ENCODE results near the gene C1orf174. TPM values are rescaled to one million over a fixed set of nuclear protein-coding genes. Genes with fewer than 3 reads are reported as not detected.
A peak's percentile ranks its signal among the peaks of the same experiment; 100 is the strongest.

C1orf174 gene
- polyA plus RNA-seq, 1 donor from 2014 or later, result 29.4 TPM

DNA sequence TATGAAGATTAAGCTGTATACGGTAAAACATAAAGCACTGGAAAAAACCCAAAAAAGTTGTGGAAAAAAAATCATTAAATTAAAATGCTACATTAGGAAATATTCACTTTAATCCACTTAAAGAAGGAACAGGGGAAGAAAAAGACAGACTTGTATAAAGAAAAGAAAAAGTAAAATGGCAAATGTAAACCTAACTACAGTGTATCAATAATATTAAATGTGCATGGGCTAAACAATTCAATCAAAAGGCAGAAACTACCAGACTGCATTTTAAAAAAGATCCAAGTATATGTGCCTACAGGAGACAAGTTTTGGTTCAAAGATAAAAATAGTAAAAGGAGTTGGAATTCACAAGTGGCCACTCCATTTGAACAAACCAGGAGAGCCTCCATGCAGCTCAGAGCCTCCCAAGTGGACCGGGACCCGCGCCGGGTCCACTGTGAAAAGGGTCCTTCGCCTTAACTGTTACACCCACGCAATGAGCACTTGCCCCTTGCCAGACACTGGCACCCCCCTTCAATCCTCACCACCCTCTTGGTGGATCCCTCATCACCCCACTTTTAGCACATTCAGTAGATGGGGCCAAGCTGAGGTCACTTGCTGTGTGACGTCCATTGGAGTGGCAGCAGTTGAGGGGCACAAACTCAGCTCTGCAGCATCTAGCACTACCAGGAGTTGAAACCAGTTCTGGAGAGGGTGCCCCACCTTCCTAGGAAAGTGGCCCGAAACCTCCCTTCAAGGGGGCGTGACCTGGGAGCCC, 898 bp downstream of the C1orf174 start:
- Mint-ChIP-seq H3K4me3 (peak overlapping the region; percentile 92 to 99 (median 96)), H3K27ac (peak overlapping the region; percentile 86 to 97 (median 94)), H3K4me1 (peaks cover 10 to 12% (median 11%) of the 10 kb centered on the region in 3 donors), H3K9me3 (peaks cover 2 to 6% (median 5%) of the 10 kb centered on the region in 3 donors), H3K27me3 (no peaks in the 10 kb centered on the region), H3K36me3 (peaks cover 7% of the 10 kb centered on the region)

- peaks cover 8% of the 10 kb centered on the region for H3K36me3 Mint-ChIP-seq
- peaks cover 2 to 6% (median 5%) of the 10 kb centered on the region in 3 donors for H3K9me3 Mint-ChIP-seq
- no peaks in the 10 kb centered on the region for H3K27me3 Mint-ChIP-seq
- peak overlapping the region in 2 of 4 donors; percentile 94 to 97 for H3K4me3 Mint-ChIP-seq
- peak overlapping the region in 1 of 3 donors; percentile 94 for H3K27ac Mint-ChIP-seq
- peaks cover 11 to 12% (median 12%) of the 10 kb centered on the region in 3 donors for H3K4me1 Mint-ChIP-seq
These were observed 1.7 kb downstream of the C1orf174 start for GRCh38 chr1:3898475-3898735.

- H3K36me3 Mint-ChIP-seq, result peaks cover 8% of the 10 kb centered on the region
- H3K4me1 Mint-ChIP-seq, result peaks cover 18 to 21% (median 19%) of the 10 kb centered on the region in 3 donors
- peak overlapping the region in 2 of 3 donors; percentile 14 to 54 for H3K27ac Mint-ChIP-seq
- peaks cover 2 to 6% (median 5%) of the 10 kb centered on the region in 3 donors for H3K9me3 Mint-ChIP-seq
- no peaks in the 10 kb centered on the region for H3K27me3 Mint-ChIP-seq
- peak overlapping the region in 1 of 4 donors; percentile 44 for H3K4me3 Mint-ChIP-seq
These were observed 3.6 kb downstream of the C1orf174 start for GRCh38 chr1:3896396-3897000.

DNA sequence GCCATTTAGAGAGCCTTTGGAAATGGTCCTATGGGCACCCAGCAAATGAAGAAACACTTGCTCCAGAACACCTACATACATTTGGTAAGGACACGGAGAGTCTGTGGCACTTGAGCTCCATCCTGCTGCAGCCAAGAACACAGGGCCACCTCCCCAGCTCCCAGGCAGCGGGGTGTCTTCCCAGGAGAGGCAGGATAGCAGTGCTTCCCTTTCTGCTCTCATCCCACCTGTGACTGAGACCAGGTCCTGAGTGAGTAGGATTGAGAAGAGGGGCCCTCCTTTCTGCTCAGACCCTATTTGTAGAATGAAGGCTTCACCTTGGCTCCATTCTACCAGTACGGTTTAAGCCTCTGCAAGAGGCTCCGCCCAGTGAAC, 4.1 kb downstream of the C1orf174 start:
- H3K27ac Mint-ChIP-seq, result peak overlapping the region in 2 of 3 donors; percentile 14 to 54
- H3K36me3 Mint-ChIP-seq, result peaks cover 8% of the 10 kb centered on the region
- H3K4me3 Mint-ChIP-seq, result peak overlapping the region in 1 of 4 donors; percentile 44
- no peaks in the 10 kb centered on the region for H3K27me3 Mint-ChIP-seq
- peaks cover 2 to 6% (median 5%) of the 10 kb centered on the region in 3 donors for H3K9me3 Mint-ChIP-seq
- H3K4me1 Mint-ChIP-seq, result peaks cover 18 to 21% (median 19%) of the 10 kb centered on the region in 3 donors

DNA sequence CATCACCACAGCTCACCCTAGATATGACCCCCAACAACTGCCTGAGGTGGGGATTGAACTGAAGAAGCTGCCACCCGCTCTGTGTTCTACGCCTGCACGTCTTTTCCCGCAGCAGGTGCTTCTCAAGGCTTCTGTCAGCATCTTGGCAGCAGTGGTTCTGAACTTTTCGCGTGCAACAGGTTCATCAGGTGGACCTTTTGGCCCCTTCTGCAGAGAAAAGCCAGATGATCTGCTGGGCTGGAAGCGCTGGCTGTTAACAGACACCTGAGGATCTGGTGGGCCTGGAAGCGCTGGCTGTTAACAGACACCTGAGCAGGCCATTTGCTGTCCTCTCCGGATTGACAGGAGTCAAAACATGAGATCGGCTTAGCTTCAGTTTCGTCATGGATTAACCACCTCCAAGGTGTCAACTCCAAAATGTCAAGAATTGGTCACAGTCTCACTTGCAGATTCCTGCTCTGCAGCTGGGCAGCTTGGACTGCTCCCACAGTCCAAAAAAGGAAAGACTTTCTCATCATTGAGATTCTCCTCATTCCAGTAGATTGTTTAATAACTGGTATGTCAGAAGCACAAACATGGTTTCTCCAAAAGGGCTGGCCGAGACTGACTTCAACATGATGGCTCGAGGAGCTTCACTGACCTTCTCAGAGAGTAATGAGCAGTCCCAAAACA, 4.7 kb downstream of the C1orf174 start:
- Mint-ChIP-seq H3K36me3 (peaks cover 8% of the 10 kb centered on the region), H3K27me3 (no peaks in the 10 kb centered on the region), H3K4me3 (no peak overlapping the region), H3K27ac (peak overlapping the region in 1 of 3 donors; percentile 14), H3K4me1 (peaks cover 18 to 21% (median 19%) of the 10 kb centered on the region in 3 donors), H3K9me3 (peaks cover 2 to 6% (median 5%) of the 10 kb centered on the region in 3 donors)

- Mint-ChIP-seq H3K27me3 (no peaks in the 10 kb centered on the region), H3K4me1 (peaks cover 19 to 21% (median 19%) of the 10 kb centered on the region in 3 donors), H3K36me3 (peaks cover 8% of the 10 kb centered on the region), H3K27ac (no peak overlapping the region), H3K4me3 (no peak overlapping the region), H3K9me3 (peaks cover 2 to 6% (median 5%) of the 10 kb centered on the region in 3 donors)
These were observed 5.3 kb downstream of the C1orf174 start for GRCh38 chr1:3894626-3895278.

DNA sequence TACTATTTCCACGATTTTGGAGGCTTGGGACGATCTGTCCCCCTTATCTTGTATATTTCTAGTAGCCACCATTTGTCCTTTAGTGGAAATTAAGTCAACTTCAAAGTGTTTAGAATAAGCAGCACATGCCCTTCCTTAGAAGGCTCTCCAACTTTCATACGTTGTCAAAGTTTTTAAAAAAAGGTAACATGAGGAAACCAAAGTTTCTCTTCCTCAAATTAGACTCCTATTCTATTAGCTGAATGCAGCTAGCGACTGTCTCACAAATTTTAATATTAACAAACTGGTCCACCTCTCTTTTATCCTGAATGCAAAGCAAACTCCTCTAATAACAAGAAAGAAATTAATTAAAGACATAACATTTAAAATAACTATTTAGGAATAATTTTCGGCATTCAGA, 6.9 kb downstream of the C1orf174 start:
- Mint-ChIP-seq H3K9me3 (peaks cover 2 to 6% (median 3%) of the 10 kb centered on the region in 3 donors), H3K27me3 (no peaks in the 10 kb centered on the region), H3K27ac (peak overlapping the region in 2 of 3 donors; percentile 48 to 82), H3K4me3 (peak overlapping the region in 2 of 4 donors; percentile 16 to 57), H3K4me1 (peaks cover 13 to 16% (median 13%) of the 10 kb centered on the region in 3 donors), H3K36me3 (peaks cover 8% of the 10 kb centered on the region)

- peak overlapping the region in 2 of 4 donors; percentile 16 to 57 for H3K4me3 Mint-ChIP-seq
- H3K36me3 Mint-ChIP-seq, result peaks cover 9% of the 10 kb centered on the region
These were observed 7.3 kb downstream of the C1orf174 start for GRCh38 chr1:3892748-3893147.

GRCh38 chr1:3891329-3891865, 8.7 kb downstream of the C1orf174 start:
- Mint-ChIP-seq H3K27ac (no peak overlapping the region), H3K27me3 (no peaks in the 10 kb centered on the region), H3K36me3 (peaks cover 7% of the 10 kb centered on the region), H3K4me1 (peaks cover 9 to 10% (median 10%) of the 10 kb centered on the region in 3 donors), H3K4me3 (no peak overlapping the region), H3K9me3 (no peaks in the 10 kb centered on the region)

More at GRCh38 chr1:3892748-3893147, 7.3 kb downstream of the C1orf174 start:
- peaks cover 2 to 6% (median 3%) of the 10 kb centered on the region in 3 donors for H3K9me3 Mint-ChIP-seq
- H3K27me3 Mint-ChIP-seq, result no peaks in the 10 kb centered on the region
- peak overlapping the region; percentile 48 to 82 (median 78) for H3K27ac Mint-ChIP-seq
- H3K4me1 Mint-ChIP-seq, result peaks cover 13 to 16% (median 13%) of the 10 kb centered on the region in 3 donors

GRCh38 chr1:3890389-3891328, 9.4 kb downstream of the C1orf174 start:
- Mint-ChIP-seq H3K27me3 (no peaks in the 10 kb centered on the region), H3K4me3 (peak overlapping the region in 1 of 4 donors; percentile 22), H3K27ac (peak overlapping the region in 2 of 3 donors; percentile 35 to 59), H3K9me3 (no peaks in the 10 kb centered on the region), H3K4me1 (peaks cover 9 to 10% (median 9%) of the 10 kb centered on the region in 3 donors), H3K36me3 (peaks cover 6% of the 10 kb centered on the region)

DNA sequence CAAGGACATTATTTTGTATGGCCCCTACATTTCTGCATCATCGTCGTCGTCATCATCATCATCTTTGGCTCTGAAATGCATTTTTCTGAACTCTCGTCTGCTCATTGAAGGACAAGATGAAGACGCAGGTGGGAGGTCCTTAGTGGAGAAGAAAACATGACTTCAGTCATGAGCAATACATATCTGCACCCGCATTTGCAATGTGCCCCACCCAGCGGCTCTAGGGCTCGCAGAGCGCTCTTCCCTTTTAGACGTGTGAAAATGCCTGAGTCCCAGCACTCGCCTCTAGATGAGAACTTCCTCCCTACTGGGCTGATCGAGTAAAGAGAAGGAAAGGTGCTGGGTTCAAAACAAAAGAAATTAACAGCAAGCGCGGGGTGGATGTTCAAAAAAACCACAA, 10.1 kb downstream of the C1orf174 start:
- H3K4me3 Mint-ChIP-seq, result no peak overlapping the region
- H3K36me3 Mint-ChIP-seq, result peaks cover 6% of the 10 kb centered on the region
- H3K27me3 Mint-ChIP-seq, result no peaks in the 10 kb centered on the region
- peaks cover 9 to 10% (median 9%) of the 10 kb centered on the region in 3 donors for H3K4me1 Mint-ChIP-seq
- no peaks in the 10 kb centered on the region for H3K9me3 Mint-ChIP-seq
- peak overlapping the region in 1 of 3 donors; percentile 35 for H3K27ac Mint-ChIP-seq

GRCh38 chr1:3888301-3888700, 11.8 kb downstream of the C1orf174 start:
- peaks cover 7 to 9% (median 8%) of the 10 kb centered on the region in 3 donors for H3K4me1 Mint-ChIP-seq
- H3K36me3 Mint-ChIP-seq, result peaks cover 4% of the 10 kb centered on the region
- H3K27ac Mint-ChIP-seq, result no peak overlapping the region
- no peak overlapping the region for H3K4me3 Mint-ChIP-seq
- no peaks in the 10 kb centered on the region for H3K27me3 Mint-ChIP-seq
- H3K9me3 Mint-ChIP-seq, result no peaks in the 10 kb centered on the region

GRCh38 chr1:3886691-3887090, 13.4 kb downstream of the C1orf174 start:
- Mint-ChIP-seq H3K36me3 (peaks cover 4% of the 10 kb centered on the region), H3K4me3 (no peak overlapping the region), H3K9me3 (no peaks in the 10 kb centered on the region), H3K27me3 (no peaks in the 10 kb centered on the region), H3K4me1 (peaks cover 0 to 2% (median 0%) of the 10 kb centered on the region in 3 donors), H3K27ac (no peak overlapping the region)

All from IgD-negative memory B cell (primary cell).